Measurements from ENCODE around the gene ASCC3. TPM values are rescaled to one million over a fixed set of nuclear protein-coding genes. Genes with fewer than 3 reads are reported as not detected.

Gene ASCC3
- total RNA-seq, 4 donors from 2014 or later: 20.5 to 33.9 (median 26.9) TPM

GRCh38 chr6:100461917-100462705 is 419.0 kb downstream of the ASCC3 start:
- H3K9me3 ChIP-seq: peaks cover 0 to 6% (median 0%) of the 10 kb centered on the region in 4 donors
- H3K36me3 ChIP-seq: no peaks in the 10 kb centered on the region
- 7 to 26% methylated on average over 3 of the region's 3 CpGs for WGBS, 2 donors
- peaks cover 0 to 55% (median 10%) of the 10 kb centered on the region in 4 donors for H3K4me1 ChIP-seq
- H3K27me3 ChIP-seq: peaks cover 15 to 100% of the 10 kb centered on the region in 2 donors
- H3K27ac ChIP-seq: no peak overlapping the region
- DNase-seq (ENCODE audit: low spot score in 2 of 2): no peak
- TF ChIP-seq POLR2A (IDR thresholded peaks at IDR 0.05) (no peak), EP300 (IDR thresholded peaks at IDR 0.05) (no peak), CTCF (IDR thresholded peaks at IDR 0.05) (no peak)
- no peak overlapping the region for H3K4me3 ChIP-seq

GRCh38 chr6:100461278-100461916 is 419.7 kb downstream of the ASCC3 start:
- Histone ChIP-seq H3K4me3 (no peak overlapping the region), H3K27me3 (peaks cover 16 to 100% of the 10 kb centered on the region in 2 donors), H3K36me3 (no peaks in the 10 kb centered on the region), H3K9me3 (peaks cover 0 to 9% (median 0%) of the 10 kb centered on the region in 4 donors), H3K27ac (no peak overlapping the region), H3K4me1 (peaks cover 0 to 48% (median 10%) of the 10 kb centered on the region in 4 donors)
- no peak for TF ChIP-seq EP300 (IDR thresholded peaks at IDR 0.05)
- no peak for TF ChIP-seq CTCF (IDR thresholded peaks at IDR 0.05)
- no peak for TF ChIP-seq POLR2A (IDR thresholded peaks at IDR 0.05)
- WGBS, 2 donors: 6 to 7% methylated on average over 28 to 29 of the region's 29 CpGs
- DNase-seq (ENCODE audit: low spot score in 2 of 2): no peak

- Histone ChIP-seq H3K4me1 (peaks cover 0 to 52% (median 10%) of the 10 kb centered on the region in 4 donors), H3K9me3 (peaks cover 0 to 9% (median 0%) of the 10 kb centered on the region in 4 donors), H3K27ac (no peak overlapping the region), H3K4me3 (no peak overlapping the region), H3K36me3 (no peaks in the 10 kb centered on the region), H3K27me3 (peaks cover 20 to 100% of the 10 kb centered on the region in 2 donors)
- WGBS, 2 donors: 6 to 8% methylated on average over 9 of the region's 9 CpGs
- TF ChIP-seq EP300 (IDR thresholded peaks at IDR 0.05) (no peak), CTCF (IDR thresholded peaks at IDR 0.05) (no peak), POLR2A (IDR thresholded peaks at IDR 0.05) (no peak)
- no peak for DNase-seq (ENCODE audit: low spot score in 2 of 2)
These were observed 420.4 kb downstream of the ASCC3 start for GRCh38 chr6:100460650-100461204.

- Histone ChIP-seq H3K36me3 (no peaks in the 10 kb centered on the region), H3K9me3 (peaks cover 0 to 9% (median 0%) of the 10 kb centered on the region in 4 donors), H3K27me3 (peaks cover 20 to 100% of the 10 kb centered on the region in 2 donors), H3K4me1 (peaks cover 0 to 50% (median 4%) of the 10 kb centered on the region in 4 donors), H3K4me3 (no peak overlapping the region), H3K27ac (no peak overlapping the region)
- no peak for DNase-seq (ENCODE audit: low spot score in 2 of 2)
- TF ChIP-seq POLR2A (IDR thresholded peaks at IDR 0.05) (no peak), EP300 (IDR thresholded peaks at IDR 0.05) (no peak), CTCF (IDR thresholded peaks at IDR 0.05) (no peak)
These were observed 421.4 kb downstream of the ASCC3 start for GRCh38 chr6:100459592-100460184.

Data from tibial nerve (tissue), 4 donors.